ENCODE measurements around the gene FAM76A.
"Not testable (repeated sequence)": the region's sequence is repeated elsewhere in the genome, so short reads cannot be mapped to it uniquely, and the experiment has no call there.

The FAM76A gene

DNA sequence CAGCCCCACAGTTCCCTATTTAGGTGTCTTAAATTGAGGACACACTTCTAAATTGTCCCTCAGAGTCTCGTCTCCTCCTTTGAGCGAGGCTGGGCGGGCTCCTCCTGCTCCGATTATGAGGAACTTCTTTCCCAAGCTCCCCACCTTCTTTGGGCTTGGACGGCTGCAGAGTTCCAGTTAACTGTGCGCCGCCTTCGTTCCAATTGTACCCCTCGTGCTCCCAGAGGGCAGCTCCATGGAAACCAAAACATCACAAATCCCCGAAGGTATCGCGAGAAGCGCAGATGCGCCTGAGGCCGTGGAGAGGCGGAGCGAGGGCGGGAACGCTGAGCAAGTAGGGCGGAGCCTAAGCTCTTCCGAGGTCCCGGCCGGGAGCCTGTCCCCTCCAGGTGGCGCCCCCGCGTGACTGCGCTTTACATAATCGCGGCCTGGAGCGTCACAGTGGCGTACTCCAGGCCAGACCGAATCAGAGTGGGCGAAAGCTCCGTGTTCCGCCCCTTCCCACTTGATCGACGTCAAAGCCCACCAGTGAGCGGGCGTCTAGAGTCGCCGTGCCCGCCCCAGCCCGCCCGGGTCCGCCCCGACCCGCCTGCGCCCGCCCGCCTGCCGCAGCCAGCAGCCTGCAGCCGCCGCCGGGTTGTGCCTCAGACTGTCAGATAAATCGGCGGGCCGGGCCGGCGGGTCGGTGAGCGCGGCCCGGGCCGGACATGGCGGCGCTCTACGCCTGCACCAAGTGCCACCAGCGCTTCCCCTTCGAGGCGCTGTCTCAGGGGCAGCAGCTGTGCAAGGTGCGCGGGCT lies at the start of gene FAM76A:
Gene FAM76A (plus strand): TSS at position 588 of the 799 bp plus-strand sequence. CDS start 120 bp downstream, at position 708.
- Mint-ChIP-seq H3K27ac (peak within 1 kb of the TSS; percentile 99), H3K4me1 (ENCODE audit: low read depth) (peaks cover 11% of the 10 kb centered on the region), H3K9me3 (no peaks in the 10 kb centered on the region), H3K36me3 (ENCODE audit: low read depth) (peaks cover 3% of the 10 kb centered on the region), H3K4me3 (peak within 1 kb of the TSS; percentile 94), H3K27me3 (ENCODE audit: low read depth) (no peaks in the 10 kb centered on the region)
- peak; percentile 99 for DNase-seq (ENCODE audit: low spot score)

GRCh38 chr1:27676410-27676809 lies 49.4 kb upstream of the FAM76A start:
- no peak overlapping the region for H3K27ac Mint-ChIP-seq
- no peak overlapping the region for H3K4me3 Mint-ChIP-seq
- peaks cover 21% of the 10 kb centered on the region for H3K9me3 Mint-ChIP-seq
- no peak for DNase-seq (ENCODE audit: low spot score)
- no peaks in the 10 kb centered on the region for H3K27me3 Mint-ChIP-seq (ENCODE audit: low read depth)
- H3K36me3 Mint-ChIP-seq (ENCODE audit: low read depth): peaks cover 1% of the 10 kb centered on the region
- H3K4me1 Mint-ChIP-seq (ENCODE audit: low read depth): peaks cover 2% of the 10 kb centered on the region

DNA sequence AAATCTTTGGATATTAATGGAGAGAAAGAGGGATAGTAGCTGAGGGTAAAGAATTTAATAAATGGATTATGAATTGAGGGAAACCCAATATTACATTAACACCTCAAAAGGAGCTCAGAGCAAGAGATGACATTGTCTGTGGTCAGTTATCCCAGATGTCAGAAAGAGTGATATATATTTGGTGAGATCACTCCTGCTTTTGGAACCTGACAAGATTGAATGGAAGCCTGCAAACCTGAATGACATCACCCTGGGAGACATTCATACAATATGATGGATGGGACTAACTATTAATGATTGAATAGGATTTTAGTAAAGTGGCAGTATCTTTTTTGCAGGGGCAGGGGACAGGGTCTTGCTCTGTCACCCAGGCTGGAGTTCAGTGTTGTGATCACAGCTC lies 47.0 kb upstream of the FAM76A start:
- no peak overlapping the region for H3K4me3 Mint-ChIP-seq
- H3K27ac Mint-ChIP-seq: no peak overlapping the region
- no peaks in the 10 kb centered on the region for H3K27me3 Mint-ChIP-seq (ENCODE audit: low read depth)
- no peak for DNase-seq (ENCODE audit: low spot score)
- no peaks in the 10 kb centered on the region for H3K4me1 Mint-ChIP-seq (ENCODE audit: low read depth)
- H3K36me3 Mint-ChIP-seq (ENCODE audit: low read depth): peaks cover 2% of the 10 kb centered on the region
- H3K9me3 Mint-ChIP-seq: peaks cover 31% of the 10 kb centered on the region

DNA sequence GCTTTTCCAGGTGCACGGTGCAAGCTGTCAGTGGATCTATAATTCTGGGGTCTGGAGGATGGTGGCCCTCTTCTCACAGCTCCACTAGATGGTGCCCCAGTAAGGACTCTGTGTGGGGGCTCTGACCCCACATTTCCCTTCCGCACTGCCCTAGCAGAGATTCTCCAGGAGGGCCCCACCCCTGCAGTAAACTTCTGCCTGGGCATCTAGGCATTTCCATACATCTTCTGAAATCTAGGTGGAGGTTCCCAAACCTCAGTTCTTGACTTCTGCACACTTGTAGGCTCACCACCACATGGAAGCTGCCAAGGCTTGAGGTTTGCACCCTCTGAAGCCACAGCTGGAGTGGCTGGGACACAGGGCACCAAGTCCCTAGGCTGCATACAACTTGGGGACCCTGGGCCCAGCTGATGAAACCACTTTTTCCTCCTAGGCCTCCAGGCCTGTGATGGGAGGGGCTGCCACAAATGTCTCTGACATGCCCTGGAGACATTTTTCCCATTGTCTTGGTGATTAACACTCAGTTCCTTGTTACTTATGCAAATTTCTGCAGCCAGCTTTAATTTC lies 45.5 kb upstream of the FAM76A start:
- H3K4me1 Mint-ChIP-seq (ENCODE audit: low read depth); H3K4me3 Mint-ChIP-seq; H3K27ac Mint-ChIP-seq; DNase-seq (ENCODE audit: low spot score); H3K27me3 Mint-ChIP-seq (ENCODE audit: low read depth); H3K36me3 Mint-ChIP-seq (ENCODE audit: low read depth): not testable (repeated sequence)
- H3K9me3 Mint-ChIP-seq: peaks cover 31% of the 10 kb centered on the region

- H3K9me3 Mint-ChIP-seq: peaks cover 31% of the 10 kb centered on the region
- not testable (repeated sequence) for H3K4me3 Mint-ChIP-seq
Measured at GRCh38 chr1:27681580-27681979, 44.2 kb upstream of the FAM76A start.

GRCh38 chr1:27682351-27682944 lies 43.3 kb upstream of the FAM76A start:
- peaks cover 2% of the 10 kb centered on the region for H3K36me3 Mint-ChIP-seq (ENCODE audit: low read depth)

More at GRCh38 chr1:27681580-27681979, 44.2 kb upstream of the FAM76A start:
- H3K27me3 Mint-ChIP-seq (ENCODE audit: low read depth); DNase-seq (ENCODE audit: low spot score); H3K4me1 Mint-ChIP-seq (ENCODE audit: low read depth); H3K27ac Mint-ChIP-seq; H3K36me3 Mint-ChIP-seq (ENCODE audit: low read depth): not testable (repeated sequence)

GRCh38 chr1:27684176-27684575 lies 41.6 kb upstream of the FAM76A start:
- Mint-ChIP-seq H3K36me3 (ENCODE audit: low read depth) (peaks cover 2% of the 10 kb centered on the region), H3K9me3 (peaks cover 25% of the 10 kb centered on the region), H3K27me3 (ENCODE audit: low read depth) (peaks cover 3% of the 10 kb centered on the region), H3K4me3 (no peak overlapping the region), H3K27ac (no peak overlapping the region), H3K4me1 (ENCODE audit: low read depth) (peaks cover 1% of the 10 kb centered on the region)
- DNase-seq (ENCODE audit: low spot score): no peak

More at GRCh38 chr1:27682351-27682944, 43.3 kb upstream of the FAM76A start:
- no peak for DNase-seq (ENCODE audit: low spot score)
- H3K9me3 Mint-ChIP-seq: peaks cover 31% of the 10 kb centered on the region
- no peak overlapping the region for H3K27ac Mint-ChIP-seq
- no peak overlapping the region for H3K4me3 Mint-ChIP-seq
- no peaks in the 10 kb centered on the region for H3K4me1 Mint-ChIP-seq (ENCODE audit: low read depth)
- H3K27me3 Mint-ChIP-seq (ENCODE audit: low read depth): no peaks in the 10 kb centered on the region

- Mint-ChIP-seq H3K4me1 (ENCODE audit: low read depth) (peaks cover 10% of the 10 kb centered on the region), H3K27ac (no peak overlapping the region), H3K4me3 (no peak overlapping the region), H3K27me3 (ENCODE audit: low read depth) (peaks cover 3% of the 10 kb centered on the region), H3K9me3 (peaks cover 11% of the 10 kb centered on the region), H3K36me3 (ENCODE audit: low read depth) (peaks cover under 1% of the 10 kb centered on the region)
- DNase-seq (ENCODE audit: low spot score): no peak
Measured at GRCh38 chr1:27686223-27686990, 39.4 kb upstream of the FAM76A start.

DNA sequence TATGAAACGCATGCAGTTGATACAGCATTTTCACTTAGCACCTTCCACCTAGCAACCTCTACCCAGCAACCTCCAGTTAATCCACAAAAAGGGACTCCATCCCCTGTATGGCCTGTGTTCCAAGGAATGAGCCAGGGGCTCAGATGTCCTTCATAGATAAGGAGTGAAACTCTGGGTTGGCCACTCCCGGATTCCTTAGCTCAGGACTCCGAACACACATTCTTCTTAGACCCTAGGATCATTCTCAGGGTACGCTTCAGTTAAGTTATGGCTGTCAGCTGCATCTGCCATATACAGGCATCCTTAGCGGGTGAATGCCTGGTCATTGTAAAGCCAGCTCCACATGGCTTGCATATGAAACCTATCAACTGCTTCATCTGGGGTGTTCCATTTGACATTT lies 37.9 kb upstream of the FAM76A start:
- H3K4me1 Mint-ChIP-seq (ENCODE audit: low read depth): peaks cover 10% of the 10 kb centered on the region

DNA sequence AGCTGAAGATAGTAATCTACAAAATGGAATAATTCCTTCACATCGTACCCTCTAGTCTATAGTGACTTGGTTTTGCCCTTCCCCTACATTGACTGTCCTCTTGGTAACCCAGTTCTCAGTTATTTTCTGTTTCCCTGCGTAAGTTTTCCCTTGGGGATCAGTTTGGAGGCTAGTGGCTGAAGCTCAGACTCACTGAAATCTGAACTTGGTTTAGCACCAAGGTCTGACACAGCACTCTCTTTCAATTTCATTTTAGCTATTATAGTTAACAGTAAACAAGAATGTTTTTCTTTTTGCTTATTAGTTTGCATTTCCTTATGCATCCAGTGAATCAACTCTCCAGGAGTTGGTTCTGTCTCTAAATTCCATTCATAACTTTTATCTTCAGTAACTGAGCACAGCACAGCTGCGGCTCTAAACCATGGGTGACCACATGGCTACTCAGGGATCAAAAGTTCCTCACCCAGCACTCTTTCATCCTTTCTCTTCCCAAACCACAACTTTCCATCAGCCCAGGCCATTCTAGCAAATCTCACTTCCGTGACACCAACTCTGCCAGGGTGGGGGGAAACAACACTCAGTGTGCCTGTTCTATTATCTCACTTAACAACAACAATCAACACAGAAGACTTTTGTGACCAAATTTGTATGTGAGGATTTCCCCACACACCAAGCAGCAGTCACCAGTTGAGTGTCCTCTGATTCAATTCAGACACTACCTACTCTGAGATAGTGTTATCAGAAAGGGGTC lies 36.2 kb upstream of the FAM76A start:
- peaks cover 10% of the 10 kb centered on the region for H3K4me1 Mint-ChIP-seq (ENCODE audit: low read depth)
- peak overlapping the region; percentile 39 for H3K27ac Mint-ChIP-seq
- H3K9me3 Mint-ChIP-seq: peaks cover 7% of the 10 kb centered on the region
- no peaks in the 10 kb centered on the region for H3K36me3 Mint-ChIP-seq (ENCODE audit: low read depth)
- H3K27me3 Mint-ChIP-seq (ENCODE audit: low read depth): peaks cover 12% of the 10 kb centered on the region
- H3K4me3 Mint-ChIP-seq: no peak overlapping the region
- DNase-seq (ENCODE audit: low spot score): no peak

More for the DNA sequence above, 37.9 kb upstream of the FAM76A start:
- H3K36me3 Mint-ChIP-seq (ENCODE audit: low read depth): no peaks in the 10 kb centered on the region
- no peak overlapping the region for H3K4me3 Mint-ChIP-seq
- no peak overlapping the region for H3K27ac Mint-ChIP-seq
- peaks cover 9% of the 10 kb centered on the region for H3K27me3 Mint-ChIP-seq (ENCODE audit: low read depth)
- H3K9me3 Mint-ChIP-seq: peaks cover 7% of the 10 kb centered on the region
- no peak for DNase-seq (ENCODE audit: low spot score)

DNA sequence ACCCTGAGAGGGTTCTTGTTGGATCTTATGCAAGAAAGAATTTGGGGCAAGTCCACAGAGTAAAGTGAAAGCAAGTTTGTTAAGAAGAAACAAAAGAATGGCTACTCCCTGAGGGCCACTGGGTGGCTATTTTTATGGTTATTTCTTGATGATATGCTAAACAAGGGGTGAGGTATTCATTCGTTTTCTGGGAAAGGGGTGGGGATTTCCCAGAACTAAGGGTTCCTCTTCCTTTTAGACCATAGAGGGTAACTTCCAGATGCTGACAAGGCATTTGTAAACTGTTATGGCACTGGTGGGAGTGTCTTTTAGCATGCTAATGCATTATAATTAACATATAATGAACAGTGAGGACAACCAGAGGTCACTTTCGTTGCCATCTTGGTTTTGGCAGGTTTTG lies 35.6 kb upstream of the FAM76A start:
- H3K27ac Mint-ChIP-seq: no peak overlapping the region
- no peak overlapping the region for H3K4me3 Mint-ChIP-seq
- peaks cover 10% of the 10 kb centered on the region for H3K4me1 Mint-ChIP-seq (ENCODE audit: low read depth)
- no peaks in the 10 kb centered on the region for H3K36me3 Mint-ChIP-seq (ENCODE audit: low read depth)
- peaks cover 7% of the 10 kb centered on the region for H3K9me3 Mint-ChIP-seq
- H3K27me3 Mint-ChIP-seq (ENCODE audit: low read depth): peaks cover 12% of the 10 kb centered on the region
- no peak for DNase-seq (ENCODE audit: low spot score)

DNA sequence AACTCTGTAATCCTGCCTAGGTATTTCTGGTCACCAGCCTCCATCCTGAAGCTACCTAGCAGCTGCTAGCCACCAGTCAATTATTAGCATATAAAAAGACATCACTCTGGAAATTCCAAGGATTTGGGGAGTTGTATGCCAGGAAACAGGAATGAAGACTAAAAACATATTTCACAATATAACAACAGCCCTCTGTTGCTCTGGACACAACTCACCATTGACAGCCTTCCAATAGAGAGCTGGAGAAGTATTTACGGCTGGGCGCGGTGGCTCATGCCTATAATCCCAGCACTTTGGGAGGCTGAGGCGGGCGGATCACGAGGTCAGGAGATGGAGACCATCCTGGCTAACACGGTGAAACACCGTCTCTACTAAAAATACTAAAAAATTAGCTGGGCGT lies 28.9 kb upstream of the FAM76A start:
- H3K27me3 Mint-ChIP-seq (ENCODE audit: low read depth): peaks cover 13% of the 10 kb centered on the region
- peaks cover 13% of the 10 kb centered on the region for H3K9me3 Mint-ChIP-seq
- not testable (repeated sequence) for H3K4me1 Mint-ChIP-seq (ENCODE audit: low read depth); H3K4me3 Mint-ChIP-seq; H3K36me3 Mint-ChIP-seq (ENCODE audit: low read depth); H3K27ac Mint-ChIP-seq; DNase-seq (ENCODE audit: low spot score)

GRCh38 chr1:27704958-27705357 lies 20.8 kb upstream of the FAM76A start:
- Mint-ChIP-seq H3K4me3 (no peak overlapping the region), H3K4me1 (ENCODE audit: low read depth) (no peaks in the 10 kb centered on the region), H3K36me3 (ENCODE audit: low read depth) (peaks cover 4% of the 10 kb centered on the region), H3K27me3 (ENCODE audit: low read depth) (peaks cover 11% of the 10 kb centered on the region), H3K9me3 (peaks cover 20% of the 10 kb centered on the region), H3K27ac (no peak overlapping the region)
- DNase-seq (ENCODE audit: low spot score): no peak

Measured in T-helper 2 cell treated with Interferon-gamma antibody and Interleukin-4, amounts not matched to agents 5 μg/mL and 100 μg/mL, for 36 hours (primary cell).